ENCODE measurements around the gene MED16.
"Not testable (repeated sequence)": the region's sequence is repeated elsewhere in the genome, so short reads cannot be mapped to it uniquely, and the experiment has no call there.

Gene MED16

GRCh38 chr19:911197-912033 lies 18.4 kb upstream of the MED16 start:
- FAIRE-seq, result no peak

GRCh38 chr19:907183-907853 lies 14.3 kb upstream of the MED16 start:
- FAIRE-seq, result no peak

GRCh38 chr19:906480-906879 lies 13.5 kb upstream of the MED16 start:
- no peak for FAIRE-seq

- FAIRE-seq, result no peak
These were observed 11.6 kb upstream of the MED16 start for GRCh38 chr19:904545-904944.

GRCh38 chr19:903266-903797 lies 10.3 kb upstream of the MED16 start:
- no peak for FAIRE-seq

- FAIRE-seq, result peak; percentile 33
These were observed 9.6 kb upstream of the MED16 start for GRCh38 chr19:902446-903226.

GRCh38 chr19:902093-902370 lies 9.0 kb upstream of the MED16 start:
- no peak for FAIRE-seq

- FAIRE-seq, result no peak
These were observed 8.5 kb upstream of the MED16 start for GRCh38 chr19:901216-902092.

- FAIRE-seq, result no peak
These were observed 7.5 kb upstream of the MED16 start for GRCh38 chr19:900302-901111.

- no peak for FAIRE-seq
These were observed 7.0 kb upstream of the MED16 start for GRCh38 chr19:900043-900301.

- FAIRE-seq, result no peak
These were observed 6.5 kb upstream of the MED16 start for GRCh38 chr19:899336-900042.

GRCh38 chr19:898663-899062 lies 5.7 kb upstream of the MED16 start:
- FAIRE-seq, result no peak

GRCh38 chr19:897442-898039 lies 4.6 kb upstream of the MED16 start:
- FAIRE-seq, result no peak

GRCh38 chr19:896999-897398 lies 4.0 kb upstream of the MED16 start:
- no peak for FAIRE-seq

- FAIRE-seq, result no peak
These were observed 3.4 kb upstream of the MED16 start for GRCh38 chr19:896434-896833.

- FAIRE-seq, result no peak
These were observed 619 bp downstream of the MED16 start for GRCh38 chr19:892243-892893.

- not testable (repeated sequence) for FAIRE-seq
These were observed 1.4 kb downstream of the MED16 start for GRCh38 chr19:891421-892200.

GRCh38 chr19:890831-891230 lies 2.2 kb downstream of the MED16 start:
- no peak for FAIRE-seq

- FAIRE-seq, result no peak
These were observed 3.2 kb downstream of the MED16 start for GRCh38 chr19:889662-890295.

Measured in islet of Langerhans (tissue), 1 donor.